Aorta (tissue), 5 donors: ENCODE measurements around the gene VRK3. TPM values are rescaled to one million over a fixed set of nuclear protein-coding genes. Genes with fewer than 3 reads are reported as not detected.
A peak's percentile ranks its signal among the peaks of the same experiment; 100 is the strongest.
"Not testable (repeated sequence)": the region's sequence is repeated elsewhere in the genome, so short reads cannot be mapped to it uniquely, and the experiment has no call there.

Source experiments
- ATAC-seq: fragments of 200-7000 bp; cut with Tn5 transposase; one replicate; pipeline ENCODE4 v1.9.1; 2022; ENCODE audit warnings: moderate library complexity; ENCODE audit not compliant: low FRiP score
- DNase-seq, 2 donors: peaks; one replicate each; pipeline ENCODE4 v3.0.0-alpha.2; 2020
- H3K27ac ChIP-seq, 2 donors: one replicate each; pipeline ENCODE4 v1.5.1; 2013; ENCODE audit warnings: low read length in 2 of 2, mild to moderate bottlenecking in 2 of 2, moderate library complexity in 2 of 2, control low read depth in 1 of 2, inconsistent platforms in 1 of 2, low read depth in 1 of 2
- H3K27me3 ChIP-seq, 2 donors: one replicate each; pipeline ENCODE4 v1.6.1; 2013; ENCODE audit warnings: control low read depth in 1 of 2, low read length in 1 of 2, mild to moderate bottlenecking in 1 of 2, moderate library complexity in 1 of 2; ENCODE audit not compliant: insufficient read depth in 2 of 2, control insufficient read depth in 1 of 2
- H3K36me3 ChIP-seq, 2 donors: one replicate each; pipeline ENCODE4 v1.6.1; 2013; ENCODE audit warnings: control low read depth in 1 of 2, low read length in 1 of 2, mild to moderate bottlenecking in 1 of 2; ENCODE audit not compliant: insufficient read depth in 2 of 2, control insufficient read depth in 1 of 2
- H3K4me1 ChIP-seq, 2 donors: one replicate each; pipeline ENCODE4 v1.6.1; 2013; ENCODE audit warnings: low read length in 2 of 2, control low read depth in 1 of 2, mild to moderate bottlenecking in 1 of 2, moderate library complexity in 1 of 2; ENCODE audit not compliant: insufficient read depth in 2 of 2, control insufficient read depth in 1 of 2
- H3K4me3 ChIP-seq, 2 donors: one replicate each; pipeline ENCODE4 v1.5.1; 2013; ENCODE audit warnings: low read length in 2 of 2, control low read depth in 1 of 2, mild to moderate bottlenecking in 1 of 2
- H3K9me3 ChIP-seq: one replicate; pipeline ENCODE4 v1.6.1; 2013; ENCODE audit warnings: mild to moderate bottlenecking, low read length; ENCODE audit not compliant: control insufficient read depth
- WGBS, 2 donors: extraction: QIAGEN DNeasy Blood & Tissue Kit; methylation state at CpG; one replicate each; pipeline ENCODE4 v1.1.7; 2013; 5-methylcytosine and 5-hydroxymethylcytosine counted together
- intact Hi-C, 2 donors: fragments of 100-400 bp; cut with DNase I; formaldehyde crosslinking; loops; one replicate each; pipeline versions ENCODE4 v1.14.2 to v1.15.0; 2022
- polyA plus RNA-seq, 2 donors: library from polyadenylated mRNA; stranded (reverse); fragments of 200-250 nt; gene quantifications; one replicate each; pipeline ENCODE4 v1.2.3, GENCODE V29; 2013
- total RNA-seq, 2 donors: library from RNA; stranded (reverse); fragmentation: NEBNext Ultra II Directional; extraction: Animal tissue kit (Norgen Biotek cat#: 25700); gene quantifications; one replicate each; pipeline ENCODE4 v1.2.1, GENCODE V29; 2021
- donor health status: healthy with polysubstance abuse.
- donor health status: Bipolar disorder and iron deficiency.
- donor health status: DM: no; HTN: no; CAD: no.
- donor health status: DM: no; HTN: no; CAD: no.
- donor health status: DM: yes; HTN: yes; CAD: no.

The VRK3 gene
- total and polyA plus RNA-seq, 4 donors, result 23.7 to 40.5 (median 31.8) TPM

GRCh38 chr19:50051964-50052363 lies 26.8 kb upstream of the VRK3 start:
- intact Hi-C loops, result no loop called here
- Histone ChIP-seq H3K9me3 (peaks cover 2% of the 10 kb centered on the region), H3K4me1 (no peaks in the 10 kb centered on the region), H3K36me3 (peaks cover 0 to 2% of the 10 kb centered on the region in 2 donors), H3K27ac (no peak overlapping the region), H3K4me3 (no peak overlapping the region), H3K27me3 (no peaks in the 10 kb centered on the region)
- ATAC-seq (no peak), DNase-seq (no peak)
- 78 to 82% methylated on average over 8 of the region's 8 CpGs for WGBS, 2 donors

- H3K4me3 ChIP-seq, H3K4me1 ChIP-seq, H3K36me3 ChIP-seq, ATAC-seq, intact Hi-C loops, H3K27ac ChIP-seq, DNase-seq, H3K9me3 ChIP-seq, H3K27me3 ChIP-seq: not testable (repeated sequence)
- 32 to 39% methylated on average over 16 of the region's 16 CpGs for whole genome bisulfite sequencing, 2 donors
These were observed 26.2 kb upstream of the VRK3 start for GRCh38 chr19:50051228-50051895.

GRCh38 chr19:50050406-50051227 lies 25.4 kb upstream of the VRK3 start:
- no peaks in the 10 kb centered on the region for H3K4me1 ChIP-seq
- no peaks in the 10 kb centered on the region for H3K27me3 ChIP-seq
- H3K9me3 ChIP-seq, result peaks cover 10% of the 10 kb centered on the region
- WGBS, 2 donors, result 1% methylated on average over 51 to 52 of the region's 52 CpGs
- intact Hi-C loops, result no loop called here
- peaks cover 1 to 4% of the 10 kb centered on the region in 2 donors for H3K36me3 ChIP-seq
- DNase-seq, result peak; percentile 93 to 96
- peak; percentile 92 for ATAC-seq
- peak overlapping the region in 1 of 2 donors; percentile 2 for H3K4me3 ChIP-seq
- peak overlapping the region in 1 of 2 donors; percentile 62 for H3K27ac ChIP-seq

- peaks cover 23% of the 10 kb centered on the region for H3K9me3 ChIP-seq
- H3K27ac ChIP-seq, result no peak overlapping the region
- no peaks in the 10 kb centered on the region for H3K27me3 ChIP-seq
- ATAC-seq, result no peak
- WGBS, 2 donors, result 65 to 87% methylated on average over 4 of the region's 4 CpGs
- intact Hi-C loops, result loop anchor here in 1 of 2 donors (10.0 kb wide), 1 partner anchor 87 kb away; no protein-coding TSS in a partner anchor
- H3K4me3 ChIP-seq, result no peak overlapping the region
- H3K4me1 ChIP-seq, result no peaks in the 10 kb centered on the region
- peaks cover 16 to 17% of the 10 kb centered on the region in 2 donors for H3K36me3 ChIP-seq
- DNase-seq, result no peak
These were observed 22.5 kb upstream of the VRK3 start for GRCh38 chr19:50047671-50048070.

GRCh38 chr19:50046649-50047503 lies 21.7 kb upstream of the VRK3 start:
- intact Hi-C loops, result loop anchor here in 1 of 2 donors (10.0 kb wide), 1 partner anchor 88 kb away; no protein-coding TSS in a partner anchor
- H3K27me3 ChIP-seq, result no peaks in the 10 kb centered on the region
- H3K4me3 ChIP-seq, result no peak overlapping the region
- H3K27ac ChIP-seq, result no peak overlapping the region
- DNase-seq, result peak; percentile 64 to 88
- H3K9me3 ChIP-seq, result peaks cover 25% of the 10 kb centered on the region
- 48 to 54% methylated on average over 14 of the region's 14 CpGs for WGBS, 2 donors
- H3K4me1 ChIP-seq, result no peaks in the 10 kb centered on the region
- peaks cover 17 to 24% of the 10 kb centered on the region in 2 donors for H3K36me3 ChIP-seq
- ATAC-seq, result no peak

- no peaks in the 10 kb centered on the region for H3K4me1 ChIP-seq
- H3K9me3 ChIP-seq, result peaks cover 25% of the 10 kb centered on the region
- peaks cover 27 to 33% of the 10 kb centered on the region in 2 donors for H3K36me3 ChIP-seq
- WGBS, 2 donors, result 98% methylated on average over 7 of the region's 7 CpGs
- ATAC-seq, result no peak
- no peak overlapping the region for H3K4me3 ChIP-seq
- no peaks in the 10 kb centered on the region for H3K27me3 ChIP-seq
- H3K27ac ChIP-seq, result no peak overlapping the region
- intact Hi-C loops, result loop anchor here in 1 of 2 donors (10.0 kb wide), 1 partner anchor 90 kb away; no protein-coding TSS in a partner anchor
- no peak for DNase-seq
These were observed 19.8 kb upstream of the VRK3 start for GRCh38 chr19:50044922-50045321.

- no peak for DNase-seq
- Histone ChIP-seq H3K27me3 (no peaks in the 10 kb centered on the region), H3K36me3 (peaks cover 36 to 38% of the 10 kb centered on the region in 2 donors), H3K27ac (no peak overlapping the region), H3K4me1 (no peaks in the 10 kb centered on the region), H3K4me3 (no peak overlapping the region), H3K9me3 (peaks cover 25% of the 10 kb centered on the region)
- intact Hi-C loops, result loop anchor here in 1 of 2 donors (10.0 kb wide), 1 partner anchor 91 kb away; no protein-coding TSS in a partner anchor
- 97% methylated on average over 2 of the region's 2 CpGs for WGBS, 2 donors
- ATAC-seq, result no peak
These were observed 18.8 kb upstream of the VRK3 start for GRCh38 chr19:50043967-50044366.

- 96% methylated on average over 6 of the region's 6 CpGs for WGBS, 2 donors
- ATAC-seq, result no peak
- no peak overlapping the region for H3K27ac ChIP-seq
These were observed 17.3 kb upstream of the VRK3 start for GRCh38 chr19:50042363-50043024.

More at GRCh38 chr19:50042363-50043024, 17.3 kb upstream of the VRK3 start:
- Histone ChIP-seq H3K27me3 (no peaks in the 10 kb centered on the region), H3K4me3 (no peak overlapping the region), H3K4me1 (no peaks in the 10 kb centered on the region), H3K36me3 (peaks cover 36% of the 10 kb centered on the region in 2 donors), H3K9me3 (peaks cover 23% of the 10 kb centered on the region)
- DNase-seq, result no peak
- intact Hi-C loops, result loop anchor here in 1 of 2 donors (10.0 kb wide), 1 partner anchor 92 kb away; no protein-coding TSS in a partner anchor
